ENCODE results near the gene CDCA4. TPM values are rescaled to one million over a fixed set of nuclear protein-coding genes. Genes with fewer than 3 reads are reported as not detected.
A peak's percentile ranks its signal among the peaks of the same experiment; 100 is the strongest.

CDCA4 gene
- total RNA-seq, 2 experiments from 2014 or later = 17.7 to 18.8 TPM

DNA sequence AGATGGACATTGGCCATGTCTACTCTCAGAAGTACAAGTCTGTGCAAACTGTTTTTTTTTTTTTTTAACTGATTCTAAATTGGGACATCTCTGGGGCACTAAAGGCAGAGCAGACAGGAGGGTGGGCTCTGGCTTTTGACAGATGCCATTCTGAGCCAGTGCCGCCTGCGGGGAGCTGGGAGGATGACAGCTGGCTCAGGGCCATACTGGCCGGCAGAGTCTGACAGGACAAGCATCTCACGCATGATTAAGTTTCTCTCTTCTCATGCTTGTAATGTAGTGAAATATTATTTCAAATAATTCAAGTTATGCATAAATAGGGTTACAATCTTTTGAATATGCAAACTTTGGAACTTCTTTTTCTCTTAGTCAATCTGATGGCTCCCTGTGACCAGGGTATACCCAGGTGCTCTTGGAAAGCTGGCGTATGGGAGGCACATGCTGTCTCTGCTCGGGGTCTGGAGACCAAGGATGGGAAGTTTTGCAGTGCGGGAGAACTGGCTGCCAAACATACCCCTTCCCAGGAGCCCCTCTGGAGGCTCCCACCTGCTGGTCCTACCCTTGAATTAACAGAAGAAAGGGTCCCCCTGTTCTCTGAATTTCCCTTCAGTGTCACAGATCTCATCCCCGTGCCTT lies 7.6 kb downstream of the CDCA4 start:
- CTCF ChIA-PET = interaction anchor here (5.3 kb wide), 1 partner anchor 32 kb away, joined by 23 read pairs; no protein-coding TSS in a partner anchor
- TF ChIP-seq, protein P1, sequence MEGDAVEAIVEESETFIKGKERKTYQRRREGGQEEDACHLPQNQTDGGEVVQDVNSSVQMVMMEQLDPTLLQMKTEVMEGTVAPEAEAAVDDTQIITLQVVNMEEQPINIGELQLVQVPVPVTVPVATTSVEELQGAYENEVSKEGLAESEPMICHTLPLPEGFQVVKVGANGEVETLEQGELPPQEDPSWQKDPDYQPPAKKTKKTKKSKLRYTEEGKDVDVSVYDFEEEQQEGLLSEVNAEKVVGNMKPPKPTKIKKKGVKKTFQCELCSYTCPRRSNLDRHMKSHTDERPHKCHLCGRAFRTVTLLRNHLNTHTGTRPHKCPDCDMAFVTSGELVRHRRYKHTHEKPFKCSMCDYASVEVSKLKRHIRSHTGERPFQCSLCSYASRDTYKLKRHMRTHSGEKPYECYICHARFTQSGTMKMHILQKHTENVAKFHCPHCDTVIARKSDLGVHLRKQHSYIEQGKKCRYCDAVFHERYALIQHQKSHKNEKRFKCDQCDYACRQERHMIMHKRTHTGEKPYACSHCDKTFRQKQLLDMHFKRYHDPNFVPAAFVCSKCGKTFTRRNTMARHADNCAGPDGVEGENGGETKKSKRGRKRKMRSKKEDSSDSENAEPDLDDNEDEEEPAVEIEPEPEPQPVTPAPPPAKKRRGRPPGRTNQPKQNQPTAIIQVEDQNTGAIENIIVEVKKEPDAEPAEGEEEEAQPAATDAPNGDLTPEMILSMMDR (IDR thresholded peaks at IDR 0.05) = no peak
- Mint-ChIP-seq H3K4me3 (no peak overlapping the region), H3K4me1 (ENCODE audit: low read depth) (peaks cover 47% of the 10 kb centered on the region), H3K9me3 (no peaks in the 10 kb centered on the region), H3K27ac (no peak overlapping the region), H3K27me3 (no peaks in the 10 kb centered on the region), H3K36me3 (ENCODE audit: low read depth) (peaks cover 20% of the 10 kb centered on the region)
- peaks cover 55% of the 10 kb centered on the region for H3K4me1 ChIP-seq (ENCODE audit: insufficient read depth, low read length)
- no peak overlapping the region for H3K4me3 ChIP-seq (ENCODE audit: low read length)
- intact Hi-C loops (cut with DNase I, micrococcal nuclease) = no loop called here
- H3K9me3 ChIP-seq (ENCODE audit: control insufficient read depth in 1 of 2, insufficient read depth in 1 of 2, low read length in 2 of 2) = no peaks in the 10 kb centered on the region
- DNase-seq (no peak), ATAC-seq (ENCODE audit: poor library complexity) (no peak)
- H3K27ac ChIP-seq (ENCODE audit: low read depth in 1 of 2, low read length in 2 of 2) = no peak overlapping the region
- H3K36me3 ChIP-seq (ENCODE audit: insufficient read depth, low read length) = peaks cover 29% of the 10 kb centered on the region
- H3K27me3 ChIP-seq (ENCODE audit: control insufficient read depth in 1 of 2, insufficient read depth in 2 of 2, low read length in 2 of 2) = no peaks in the 10 kb centered on the region
- POLR2A ChIA-PET = no interaction called here

DNA sequence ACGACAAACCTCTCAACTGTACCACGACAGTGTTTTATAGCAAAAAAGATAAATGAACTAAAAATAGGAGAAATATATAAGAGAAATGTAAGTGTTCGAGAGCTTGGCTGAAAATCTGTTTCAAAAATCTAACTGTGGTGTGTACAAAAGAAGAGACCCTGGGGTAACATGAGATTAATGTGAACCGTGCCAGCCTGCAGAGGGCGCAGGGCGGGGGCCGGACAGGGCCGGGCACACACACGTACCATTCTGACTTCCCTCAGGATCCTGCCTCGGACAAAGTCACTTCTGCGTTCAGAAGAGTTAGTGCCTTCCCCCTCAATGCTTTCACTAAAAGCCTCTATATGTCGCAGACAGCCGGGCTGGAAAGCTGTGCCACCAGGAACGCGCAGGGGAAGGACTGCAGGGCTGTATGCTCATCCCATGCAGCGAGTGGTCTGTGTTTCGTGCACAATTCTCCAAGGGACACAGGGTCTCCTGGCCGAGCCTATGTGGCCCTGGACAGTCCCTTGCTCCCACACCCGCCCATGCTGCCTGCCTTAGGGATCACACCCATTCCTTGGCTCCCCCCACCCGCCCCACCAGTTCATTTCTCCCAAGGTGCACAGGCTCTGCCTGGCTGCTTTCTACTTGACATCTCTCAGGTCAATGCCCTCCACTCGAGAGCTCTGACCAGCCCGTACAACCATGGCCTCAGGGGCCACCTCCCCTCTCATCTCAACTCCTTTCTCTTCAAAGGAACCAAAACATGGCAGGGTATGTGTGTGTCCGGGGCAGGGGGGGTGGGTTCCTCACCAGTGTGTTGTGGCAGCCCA lies 8.5 kb downstream of the CDCA4 start:
- Histone ChIP-seq H3K27ac (ENCODE audit: low read depth in 1 of 2, low read length in 2 of 2) (no peak overlapping the region), H3K9me3 (ENCODE audit: control insufficient read depth in 1 of 2, insufficient read depth in 1 of 2, low read length in 2 of 2) (no peaks in the 10 kb centered on the region), H3K4me3 (ENCODE audit: low read length) (no peak overlapping the region), H3K27me3 (ENCODE audit: control insufficient read depth in 1 of 2, insufficient read depth in 2 of 2, low read length in 2 of 2) (no peaks in the 10 kb centered on the region), H3K36me3 (ENCODE audit: insufficient read depth, low read length) (peaks cover 32% of the 10 kb centered on the region), H3K4me1 (ENCODE audit: insufficient read depth, low read length) (peaks cover 50% of the 10 kb centered on the region)
- CTCF ChIA-PET = interaction anchor here (0.6 kb wide), 1 partner anchor 284 kb away, joined by 3 read pairs; no protein-coding TSS in a partner anchor
- H3K9me3 Mint-ChIP-seq = no peaks in the 10 kb centered on the region
- H3K36me3 Mint-ChIP-seq (ENCODE audit: low read depth) = peaks cover 22% of the 10 kb centered on the region
- H3K4me1 Mint-ChIP-seq (ENCODE audit: low read depth) = peaks cover 39% of the 10 kb centered on the region
- peak overlapping the region; percentile 20 for H3K27ac Mint-ChIP-seq
- DNase-seq = no peak
- TF ChIP-seq, protein P1 (IDR thresholded peaks at IDR 0.05) = peak; percentile 12
- no peak overlapping the region for H3K4me3 Mint-ChIP-seq
- H3K27me3 Mint-ChIP-seq = no peaks in the 10 kb centered on the region
- no peak for ATAC-seq (ENCODE audit: poor library complexity)
- intact Hi-C loops (cut with DNase I, micrococcal nuclease) = no loop called here
- POLR2A ChIA-PET = no interaction called here

DNA sequence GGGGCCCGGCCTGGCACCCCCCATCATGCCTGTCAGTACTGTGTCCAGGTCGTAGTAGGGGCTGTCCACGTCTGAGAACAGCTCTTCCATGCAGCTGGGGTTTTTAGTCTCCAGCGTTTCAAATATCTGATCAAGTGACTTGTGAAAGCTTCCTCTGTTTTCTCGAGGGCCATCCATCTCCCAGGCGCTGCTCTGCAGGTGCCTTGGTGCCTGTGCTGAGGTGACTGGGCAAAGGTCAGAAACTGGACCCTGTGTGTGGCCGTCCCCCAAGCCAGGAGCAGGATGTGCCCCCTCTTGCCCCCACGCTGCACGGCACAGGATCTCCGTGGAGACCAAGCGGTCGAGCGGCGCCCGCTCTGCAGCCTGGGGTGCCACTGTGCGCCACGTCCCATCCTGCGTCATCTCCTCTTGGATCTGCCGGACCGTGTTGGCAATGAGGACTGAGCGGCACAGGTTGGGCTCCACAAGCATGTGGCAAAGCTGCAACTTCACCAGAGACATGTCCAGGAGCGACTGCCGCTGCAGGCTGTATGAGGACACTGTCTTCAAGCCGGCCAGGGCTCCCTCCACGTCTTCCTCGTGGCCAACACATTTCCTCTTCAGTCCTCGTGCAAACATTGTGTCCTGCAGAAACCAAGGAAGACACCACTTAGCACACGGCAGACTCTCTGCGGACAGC lies 9.4 kb downstream of the CDCA4 start:
- POLR2A ChIA-PET = no interaction called here
- H3K9me3 ChIP-seq (ENCODE audit: control insufficient read depth in 1 of 2, insufficient read depth in 1 of 2, low read length in 2 of 2) = no peaks in the 10 kb centered on the region
- no peaks in the 10 kb centered on the region for H3K9me3 Mint-ChIP-seq
- no peak overlapping the region for H3K4me3 ChIP-seq (ENCODE audit: low read length)
- H3K4me1 Mint-ChIP-seq (ENCODE audit: low read depth) = peaks cover 32% of the 10 kb centered on the region
- intact Hi-C loops (cut with DNase I, micrococcal nuclease) = no loop called here
- H3K4me3 Mint-ChIP-seq = no peak overlapping the region
- TF ChIP-seq, protein P1 (IDR thresholded peaks at IDR 0.05) = no peak
- H3K27me3 ChIP-seq (ENCODE audit: control insufficient read depth in 1 of 2, insufficient read depth in 2 of 2, low read length in 2 of 2) = no peaks in the 10 kb centered on the region
- H3K36me3 Mint-ChIP-seq (ENCODE audit: low read depth) = peaks cover 22% of the 10 kb centered on the region
- no peaks in the 10 kb centered on the region for H3K27me3 Mint-ChIP-seq
- H3K27ac ChIP-seq (ENCODE audit: low read depth in 1 of 2, low read length in 2 of 2) = no peak overlapping the region
- DNase-seq (no peak), ATAC-seq (ENCODE audit: poor library complexity) (no peak)
- H3K4me1 ChIP-seq (ENCODE audit: insufficient read depth, low read length) = peaks cover 42% of the 10 kb centered on the region
- peak overlapping the region; percentile 20 for H3K27ac Mint-ChIP-seq
- peaks cover 37% of the 10 kb centered on the region for H3K36me3 ChIP-seq (ENCODE audit: insufficient read depth, low read length)
- CTCF ChIA-PET = no interaction called here
